Urinary bladder (tissue), 4 donors: ENCODE data around the gene AQP11. TPM values are rescaled to one million over a fixed set of nuclear protein-coding genes. Genes with fewer than 3 reads are reported as not detected.
"Not testable (repeated sequence)": the region's sequence is repeated elsewhere in the genome, so short reads cannot be mapped to it uniquely, and the experiment has no call there.

Experiments used
- DNase-seq: peaks from one replicate; pipeline ENCODE4 v3.0.0-alpha.2; 2015; ENCODE audit errors: extremely low spot score
- H3K27ac ChIP-seq: one replicate; pipeline ENCODE4 v1.5.1; 2013; ENCODE audit warnings: low read depth, mild to moderate bottlenecking, moderate library complexity
- H3K36me3 ChIP-seq: one replicate; pipeline ENCODE4 v1.6.1; 2013; ENCODE audit warnings: mild to moderate bottlenecking, moderate library complexity; ENCODE audit not compliant: insufficient read depth
- H3K4me1 ChIP-seq: one replicate; pipeline ENCODE4 v1.6.1; 2013; ENCODE audit warnings: mild to moderate bottlenecking, moderate library complexity; ENCODE audit not compliant: insufficient read depth
- H3K4me3 ChIP-seq: one replicate; pipeline ENCODE4 v1.5.1; 2013; ENCODE audit warnings: low read depth, low read length
- WGBS: extraction: QIAGEN DNeasy Blood & Tissue Kit; methylation state at CpG from one replicate; pipeline ENCODE4 v1.1.7; 2013; 5-methylcytosine and 5-hydroxymethylcytosine counted together
- polyA plus RNA-seq: library from polyadenylated mRNA; stranded (reverse); fragments of 200-250 nt; gene quantifications from one replicate; pipeline ENCODE4 v1.2.3, GENCODE V29; 2013
- total RNA-seq: library from RNA; depleted of rRNA; stranded (reverse); fragments of >200 nt; gene quantifications from one replicate; pipeline ENCODE4 v1.2.3, GENCODE V29; 2014
- donor health status: healthy with polysubstance abuse.
- donor health status: healthy.

AQP11 gene
- total and polyA plus RNA-seq, 2 donors: 0.66 to 2.5 TPM

DNA sequence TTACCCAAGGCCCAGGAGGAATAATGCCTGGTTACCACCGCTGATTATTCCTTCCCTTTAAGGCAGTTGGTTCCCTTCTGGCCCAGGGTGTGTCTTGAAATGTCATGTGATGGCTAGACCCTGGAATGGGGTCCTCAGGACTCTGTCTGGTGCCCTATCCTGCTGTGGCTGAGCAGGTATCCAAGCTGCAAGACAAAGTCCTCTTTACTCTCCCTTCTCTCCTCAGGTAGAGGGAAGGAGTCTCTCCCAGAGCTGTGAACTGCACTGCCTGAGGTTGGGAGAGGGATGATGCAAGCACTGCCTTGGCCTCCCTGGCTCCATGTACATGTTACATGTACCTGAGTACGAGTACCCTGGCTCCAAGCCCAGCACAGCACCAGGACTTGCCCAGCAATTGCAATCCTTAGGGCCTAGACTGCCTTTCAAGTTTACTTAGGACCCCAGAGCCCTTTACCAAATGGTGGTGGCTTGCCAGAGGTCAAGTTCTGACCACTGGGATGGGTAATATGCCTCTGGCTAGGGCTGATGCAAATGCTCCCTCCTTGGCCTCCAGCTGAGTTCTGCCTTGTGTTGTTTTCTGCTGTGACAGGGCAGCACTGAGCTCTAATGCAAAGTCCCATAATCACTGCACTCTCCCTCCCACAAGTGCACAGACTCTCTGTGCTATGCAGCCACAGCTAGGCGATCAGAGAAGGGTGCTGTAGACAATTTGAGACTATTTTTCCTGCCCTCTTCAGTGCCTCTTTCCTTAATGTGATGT is 20.7 kb upstream of the AQP11 start:
- H3K4me3 ChIP-seq: no peak overlapping the region
- no peaks in the 10 kb centered on the region for H3K36me3 ChIP-seq
- DNase-seq: no peak
- WGBS: 87% methylated on average over 3 of the region's 3 CpGs
- H3K27ac ChIP-seq: no peak overlapping the region
- H3K4me1 ChIP-seq: no peaks in the 10 kb centered on the region

GRCh38 chr11:77569676-77570070 is 20.1 kb upstream of the AQP11 start:
- 77% methylated on average over 2 of the region's 2 CpGs for WGBS
- no peak overlapping the region for H3K27ac ChIP-seq
- H3K4me3 ChIP-seq: no peak overlapping the region
- DNase-seq: no peak
- no peaks in the 10 kb centered on the region for H3K4me1 ChIP-seq
- no peaks in the 10 kb centered on the region for H3K36me3 ChIP-seq

- not testable (repeated sequence) for DNase-seq, H3K27ac ChIP-seq, H3K4me1 ChIP-seq, H3K36me3 ChIP-seq, H3K4me3 ChIP-seq
- 12% methylated on average over 1 of the region's 1 CpG for WGBS
These were observed 18.9 kb upstream of the AQP11 start for GRCh38 chr11:77570896-77571295.

GRCh38 chr11:77575428-77575827 is 14.3 kb upstream of the AQP11 start:
- not testable (repeated sequence) for H3K4me3 ChIP-seq, H3K4me1 ChIP-seq, H3K36me3 ChIP-seq, DNase-seq, H3K27ac ChIP-seq
- whole genome bisulfite sequencing: 8% methylated on average over 1 of the region's 1 CpG

DNA sequence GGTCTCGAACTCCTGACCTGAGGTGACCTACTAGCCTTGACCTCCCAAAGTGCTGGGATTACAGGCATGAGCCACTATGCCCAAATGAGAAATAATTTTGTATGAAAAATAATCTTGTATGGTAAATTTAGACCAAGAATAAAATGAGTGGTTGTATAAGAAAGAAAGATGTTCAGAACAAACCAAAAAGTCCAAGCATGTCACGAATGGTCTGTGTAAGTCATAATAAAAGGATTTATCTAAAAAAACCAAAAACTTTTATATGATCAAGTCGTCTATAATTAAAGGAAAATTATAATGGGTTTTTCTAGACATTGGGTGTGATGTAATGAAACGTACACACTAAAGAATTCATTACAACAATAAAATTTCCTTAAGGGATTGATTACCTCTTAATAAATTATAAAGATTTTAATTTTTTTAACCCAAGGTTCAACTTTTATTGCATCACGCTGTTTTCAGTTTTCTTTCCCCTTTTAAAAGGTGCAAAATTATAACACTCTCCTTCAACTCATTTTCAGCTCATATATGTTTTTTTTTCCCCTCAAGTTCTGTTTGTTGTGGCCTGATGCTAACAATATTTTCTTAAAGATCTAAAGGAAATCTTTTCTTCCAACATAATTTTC is 8.9 kb upstream of the AQP11 start:
- Histone ChIP-seq H3K4me3 (no peak overlapping the region), H3K36me3 (no peaks in the 10 kb centered on the region), H3K4me1 (no peaks in the 10 kb centered on the region), H3K27ac (no peak overlapping the region)
- DNase-seq: no peak
- WGBS: 88% methylated on average over 5 of the region's 5 CpGs

DNA sequence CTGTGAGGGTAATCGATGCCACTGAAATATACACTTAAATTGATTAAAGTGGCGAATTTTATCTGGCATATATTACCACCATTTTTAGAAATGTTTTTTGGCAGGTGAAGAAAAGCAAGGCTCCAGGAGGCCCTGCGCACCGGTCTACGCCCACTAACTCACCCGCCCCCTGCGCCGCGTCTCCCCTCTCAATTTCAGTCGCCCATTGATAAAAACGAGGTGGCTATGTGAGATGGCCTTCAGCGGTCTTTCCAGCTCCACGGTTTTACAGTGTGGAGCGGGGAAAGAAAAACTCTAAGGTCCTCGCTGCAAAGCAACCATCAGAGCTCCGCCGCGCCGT is 602 bp upstream of the AQP11 start:
- peak overlapping the region; percentile 61 for H3K4me3 ChIP-seq
- no peak for DNase-seq
- 2% methylated on average over 19 of the region's 19 CpGs for WGBS
- H3K4me1 ChIP-seq: no peaks in the 10 kb centered on the region
- H3K36me3 ChIP-seq: no peaks in the 10 kb centered on the region
- H3K27ac ChIP-seq: no peak overlapping the region

- H3K36me3 ChIP-seq: no peaks in the 10 kb centered on the region
These were observed 535 bp downstream of the AQP11 start for GRCh38 chr11:77590194-77590782.

GRCh38 chr11:77592727-77593126 is 3.0 kb downstream of the AQP11 start:
- 76% methylated on average over 2 of the region's 2 CpGs for WGBS
- Histone ChIP-seq H3K36me3 (no peaks in the 10 kb centered on the region), H3K4me1 (no peaks in the 10 kb centered on the region), H3K27ac (no peak overlapping the region), H3K4me3 (no peak overlapping the region)
- no peak for DNase-seq

More at GRCh38 chr11:77590194-77590782, 535 bp downstream of the AQP11 start:
- H3K4me1 ChIP-seq: no peaks in the 10 kb centered on the region
- no peak overlapping the region for H3K27ac ChIP-seq
- H3K4me3 ChIP-seq: peak overlapping the region; percentile 61
- DNase-seq: no peak
- 5% methylated on average over 31 of the region's 31 CpGs for WGBS

- no peaks in the 10 kb centered on the region for H3K4me1 ChIP-seq
- DNase-seq: no peak
- H3K27ac ChIP-seq: no peak overlapping the region
- H3K4me3 ChIP-seq: no peak overlapping the region
- no peaks in the 10 kb centered on the region for H3K36me3 ChIP-seq
These were observed 4.1 kb downstream of the AQP11 start for GRCh38 chr11:77593883-77594282.

DNA sequence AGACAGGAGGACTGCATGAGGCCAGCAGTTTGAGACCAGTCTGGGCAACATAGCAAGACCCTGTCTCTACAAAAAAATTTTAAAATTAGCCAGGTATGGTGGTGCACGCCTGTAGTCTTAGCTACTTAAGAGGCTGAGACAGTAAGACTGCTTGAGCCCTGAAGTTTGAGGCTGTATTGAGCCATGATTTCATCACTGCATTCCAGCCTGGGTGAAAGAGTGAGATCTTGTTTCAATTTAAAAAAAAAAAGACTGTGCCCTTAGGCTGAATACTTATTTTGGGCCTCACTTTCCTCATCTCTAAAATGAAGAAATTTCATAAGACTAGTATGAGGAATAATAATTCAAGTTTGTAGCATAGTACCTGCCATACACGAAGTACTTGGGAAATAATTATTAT is 6.9 kb downstream of the AQP11 start:
- Histone ChIP-seq H3K27ac (no peak overlapping the region), H3K4me3 (no peak overlapping the region), H3K36me3 (no peaks in the 10 kb centered on the region), H3K4me1 (no peaks in the 10 kb centered on the region)
- 96% methylated on average over 2 of the region's 2 CpGs for WGBS
- no peak for DNase-seq

- DNase-seq: no peak
- H3K4me3 ChIP-seq: no peak overlapping the region
- WGBS: 85% methylated on average over 2 of the region's 2 CpGs
These were observed 8.4 kb downstream of the AQP11 start for GRCh38 chr11:77598195-77598594.

DNA sequence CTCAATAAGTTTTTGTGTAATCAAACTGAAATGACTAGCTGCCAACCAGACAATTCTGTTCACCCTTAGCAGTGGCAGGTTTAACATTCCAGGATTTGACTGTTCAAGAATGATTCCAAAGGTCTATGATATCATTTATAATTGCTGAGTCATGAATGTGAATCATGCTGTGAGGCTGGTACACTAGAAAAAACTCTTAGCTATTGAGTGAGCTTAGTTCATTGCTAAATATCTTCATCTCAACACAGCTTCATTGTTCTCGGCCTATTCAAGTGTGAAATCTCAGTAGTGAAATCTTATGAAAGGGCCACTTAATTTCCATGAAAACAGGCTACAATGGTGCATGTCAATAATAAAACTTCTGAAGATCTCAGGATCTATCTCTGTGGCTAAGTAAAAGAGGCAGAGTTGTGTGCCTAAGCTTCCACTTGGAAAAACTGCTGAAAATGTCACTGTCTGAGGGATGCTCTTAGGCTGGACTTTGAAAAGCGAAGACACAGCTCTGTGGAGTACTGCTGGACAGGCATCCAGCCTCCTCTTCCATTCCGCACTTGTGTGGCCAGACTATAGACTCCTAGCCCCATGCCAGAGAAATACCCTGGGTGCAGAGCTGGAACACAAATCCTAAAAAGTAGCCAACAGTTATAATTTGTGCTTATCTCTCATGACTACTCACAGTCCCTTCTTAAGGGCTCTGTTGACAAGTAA is 12.8 kb downstream of the AQP11 start:
- Histone ChIP-seq H3K4me1 (no peaks in the 10 kb centered on the region), H3K4me3 (no peak overlapping the region), H3K36me3 (no peaks in the 10 kb centered on the region), H3K27ac (no peak overlapping the region)
- DNase-seq: no peak
- WGBS: 85% methylated on average over 3 of the region's 3 CpGs

More at GRCh38 chr11:77598195-77598594, 8.4 kb downstream of the AQP11 start:
- Histone ChIP-seq H3K27ac (no peak overlapping the region), H3K4me1 (no peaks in the 10 kb centered on the region), H3K36me3 (no peaks in the 10 kb centered on the region)

DNA sequence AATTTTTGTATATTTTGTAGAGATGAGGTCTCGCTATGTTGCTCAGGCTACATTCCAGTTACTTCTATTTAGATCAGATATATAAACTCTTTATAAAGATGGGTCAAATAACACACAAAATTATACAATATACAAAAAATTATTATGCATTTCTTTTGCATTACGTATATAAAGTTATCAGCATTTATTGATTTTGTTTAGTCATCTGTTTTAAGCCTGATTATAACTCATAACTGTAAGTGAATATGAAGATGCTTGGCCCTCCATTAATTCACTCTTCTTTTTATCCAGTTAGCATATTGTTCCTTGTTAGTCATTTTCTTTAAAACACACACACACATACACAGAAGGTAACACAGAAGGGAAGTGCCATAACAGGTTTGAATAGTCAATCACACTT is 14.5 kb downstream of the AQP11 start:
- Histone ChIP-seq H3K4me1 (no peaks in the 10 kb centered on the region), H3K27ac (no peak overlapping the region), H3K36me3 (no peaks in the 10 kb centered on the region), H3K4me3 (no peak overlapping the region)
- no peak for DNase-seq
- 94% methylated on average over 2 of the region's 2 CpGs for WGBS

- 40% methylated on average over 1 of the region's 1 CpG for WGBS
- Histone ChIP-seq H3K27ac (no peak overlapping the region), H3K4me3 (no peak overlapping the region), H3K4me1 (no peaks in the 10 kb centered on the region), H3K36me3 (no peaks in the 10 kb centered on the region)
- DNase-seq: no peak
These were observed 19.5 kb downstream of the AQP11 start for GRCh38 chr11:77609234-77609633.
